Omental fat pad (tissue), 4 donors: ENCODE measurements around the gene LRRC2. TPM values are rescaled to one million over a fixed set of nuclear protein-coding genes. Genes with fewer than 3 reads are reported as not detected.
"Not testable (repeated sequence)": the region's sequence is repeated elsewhere in the genome, so short reads cannot be mapped to it uniquely, and the experiment has no call there.

Experiments used
- ATAC-seq: fragments of 150-250 bp; one replicate; pipeline ENCODE4 v1.9.1; 2016; ENCODE audit warnings: mild to moderate bottlenecking, moderate library complexity; ENCODE audit not compliant: low FRiP score
- DNase-seq: peaks from one replicate; pipeline ENCODE4 v3.0.0-alpha.2; 2019; ENCODE audit warnings: low spot score
- total RNA-seq, 4 donors: library from RNA; depleted of rRNA; stranded (reverse); fragments of >200 nt; gene quantifications; one replicate each; pipeline ENCODE4 v1.1.0, GENCODE V29; 2016
- TF ChIP-seq, protein P1 (sequence below), 3 donors: fragments of 450-650 bp; IDR thresholded peaks; one replicate each; pipeline ENCODE4 v1.5.1; 2016 to 2017; ENCODE audit warnings: antibody characterized with exemption in 3 of 3, mild to moderate bottlenecking in 3 of 3, moderate library complexity in 2 of 3

Gene LRRC2
- total RNA-seq, 4 donors from 2014 or later = 2.0 to 6.9 (median 3.8) TPM

DNA sequence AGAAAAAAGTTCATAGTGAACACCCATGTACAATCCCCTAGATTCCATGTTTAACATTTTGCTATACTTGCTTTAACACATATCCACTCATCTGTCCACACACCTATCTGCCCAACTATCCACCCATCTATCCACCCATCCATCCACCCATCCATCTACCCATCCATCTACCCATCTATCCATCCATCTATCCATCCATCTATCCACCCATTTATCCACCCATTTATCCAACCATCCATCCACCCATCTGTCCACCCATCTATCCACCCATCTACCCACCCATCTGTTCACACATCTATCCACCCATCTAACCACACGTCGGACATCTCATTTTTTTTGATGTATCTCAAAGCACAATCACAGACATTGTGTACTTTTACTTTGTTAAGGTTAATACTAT is 42.5 kb downstream of the LRRC2 start:
- DNase-seq (no peak), ATAC-seq (no peak)
- TF ChIP-seq, protein P1, sequence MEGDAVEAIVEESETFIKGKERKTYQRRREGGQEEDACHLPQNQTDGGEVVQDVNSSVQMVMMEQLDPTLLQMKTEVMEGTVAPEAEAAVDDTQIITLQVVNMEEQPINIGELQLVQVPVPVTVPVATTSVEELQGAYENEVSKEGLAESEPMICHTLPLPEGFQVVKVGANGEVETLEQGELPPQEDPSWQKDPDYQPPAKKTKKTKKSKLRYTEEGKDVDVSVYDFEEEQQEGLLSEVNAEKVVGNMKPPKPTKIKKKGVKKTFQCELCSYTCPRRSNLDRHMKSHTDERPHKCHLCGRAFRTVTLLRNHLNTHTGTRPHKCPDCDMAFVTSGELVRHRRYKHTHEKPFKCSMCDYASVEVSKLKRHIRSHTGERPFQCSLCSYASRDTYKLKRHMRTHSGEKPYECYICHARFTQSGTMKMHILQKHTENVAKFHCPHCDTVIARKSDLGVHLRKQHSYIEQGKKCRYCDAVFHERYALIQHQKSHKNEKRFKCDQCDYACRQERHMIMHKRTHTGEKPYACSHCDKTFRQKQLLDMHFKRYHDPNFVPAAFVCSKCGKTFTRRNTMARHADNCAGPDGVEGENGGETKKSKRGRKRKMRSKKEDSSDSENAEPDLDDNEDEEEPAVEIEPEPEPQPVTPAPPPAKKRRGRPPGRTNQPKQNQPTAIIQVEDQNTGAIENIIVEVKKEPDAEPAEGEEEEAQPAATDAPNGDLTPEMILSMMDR (IDR thresholded peaks at IDR 0.05) = no peak

DNA sequence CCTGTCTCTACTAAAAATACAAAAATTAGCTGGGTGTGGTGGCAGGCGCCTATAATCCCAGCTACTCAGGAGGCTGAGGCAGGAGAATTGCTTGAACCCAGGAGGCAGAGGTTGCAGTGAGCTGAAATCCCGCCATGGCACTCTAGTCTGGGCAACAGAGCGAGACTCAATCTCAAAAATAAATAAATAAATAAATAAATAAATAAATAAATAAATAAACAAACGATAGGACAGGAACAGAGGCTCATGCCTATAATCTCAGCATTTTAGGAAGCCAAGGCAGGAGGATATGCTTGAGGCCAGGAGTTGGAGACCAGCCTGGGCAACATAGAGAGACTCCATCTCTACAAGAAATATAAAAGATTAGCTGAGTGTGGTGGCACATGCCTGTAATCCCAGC is 43.9 kb downstream of the LRRC2 start:
- ATAC-seq, DNase-seq: not testable (repeated sequence)

DNA sequence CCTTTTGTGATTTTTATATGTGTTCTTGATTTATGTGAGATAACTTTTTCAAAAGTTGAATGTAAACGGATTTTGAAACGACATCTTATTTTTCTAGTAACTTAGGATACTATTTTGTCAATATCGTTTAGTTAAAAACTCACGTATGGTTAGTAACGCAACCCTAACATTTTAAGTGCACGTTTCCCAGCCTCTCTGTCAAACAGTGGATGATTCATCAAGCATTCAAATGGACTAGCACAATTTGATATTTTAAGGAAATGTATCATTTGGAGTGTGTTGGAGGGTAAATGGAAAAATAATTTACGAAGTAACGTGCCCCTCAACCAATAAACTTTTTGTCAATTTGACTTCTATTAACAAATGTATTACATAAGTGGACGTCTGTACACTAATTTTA is 45.0 kb downstream of the LRRC2 start:
- TF ChIP-seq, protein P1 (IDR thresholded peaks at IDR 0.05) = no peak
- ATAC-seq (no peak), DNase-seq (no peak)

DNA sequence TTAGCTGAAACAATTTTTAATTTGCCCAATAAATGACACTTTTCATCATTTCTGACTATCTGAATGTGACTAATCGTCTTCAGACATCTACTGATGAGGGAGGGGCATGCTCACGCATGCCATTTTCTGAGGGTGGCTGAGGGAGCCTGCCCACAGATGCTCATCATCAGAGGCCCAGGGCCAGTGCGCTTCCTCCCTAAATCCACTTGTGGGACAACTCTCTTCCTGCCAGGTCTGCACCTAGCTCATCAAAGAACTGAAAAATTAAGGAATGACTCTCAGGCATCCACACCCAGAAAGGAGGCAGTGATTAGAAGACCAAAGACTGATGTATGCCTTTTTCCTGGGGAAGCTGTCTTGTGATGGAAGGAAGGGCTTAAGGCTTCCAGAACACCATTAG is 45.6 kb downstream of the LRRC2 start:
- DNase-seq = no peak
- TF ChIP-seq, protein P1 (IDR thresholded peaks at IDR 0.05) = no peak
- no peak for ATAC-seq

DNA sequence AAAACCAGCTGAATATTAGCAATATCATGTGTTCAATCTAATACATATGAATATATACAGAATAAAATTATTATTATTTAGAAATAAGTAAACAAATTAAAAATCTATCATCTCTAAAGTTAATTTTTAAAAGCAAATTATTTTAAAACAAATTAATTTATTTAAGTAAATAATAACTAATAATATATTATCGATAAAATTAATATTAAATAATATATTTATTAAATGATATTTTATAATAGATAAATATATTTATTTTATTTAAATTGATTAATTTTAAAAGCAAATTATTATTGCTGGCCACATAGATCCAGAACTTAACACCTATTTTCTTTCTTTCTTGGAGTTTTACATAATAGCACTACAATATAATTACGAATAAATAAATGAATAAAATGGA is 46.1 kb downstream of the LRRC2 start:
- TF ChIP-seq, protein P1 (IDR thresholded peaks at IDR 0.05) = no peak
- no peak for DNase-seq
- no peak for ATAC-seq

DNA sequence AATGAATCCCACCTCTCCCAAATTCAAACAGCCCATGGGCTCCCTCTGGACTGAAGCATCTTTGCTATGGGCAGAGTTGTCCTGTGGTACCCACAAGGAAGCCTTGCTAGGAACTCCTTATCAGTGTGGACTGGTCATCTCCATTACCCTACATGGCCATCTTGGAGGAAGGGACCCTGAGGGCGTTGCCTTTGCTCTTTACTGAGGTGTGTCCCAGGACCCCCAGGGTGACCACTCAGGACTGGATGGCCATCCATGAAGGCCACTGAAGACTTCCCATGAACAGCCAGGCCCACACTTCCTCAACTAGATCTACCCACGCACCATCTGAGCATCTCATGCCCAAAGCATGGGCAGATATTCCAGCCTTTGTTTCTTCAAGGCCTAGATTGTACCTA is 48.3 kb downstream of the LRRC2 start:
- TF ChIP-seq, protein P1 (IDR thresholded peaks at IDR 0.05) = no peak
- ATAC-seq = no peak
- no peak for DNase-seq

DNA sequence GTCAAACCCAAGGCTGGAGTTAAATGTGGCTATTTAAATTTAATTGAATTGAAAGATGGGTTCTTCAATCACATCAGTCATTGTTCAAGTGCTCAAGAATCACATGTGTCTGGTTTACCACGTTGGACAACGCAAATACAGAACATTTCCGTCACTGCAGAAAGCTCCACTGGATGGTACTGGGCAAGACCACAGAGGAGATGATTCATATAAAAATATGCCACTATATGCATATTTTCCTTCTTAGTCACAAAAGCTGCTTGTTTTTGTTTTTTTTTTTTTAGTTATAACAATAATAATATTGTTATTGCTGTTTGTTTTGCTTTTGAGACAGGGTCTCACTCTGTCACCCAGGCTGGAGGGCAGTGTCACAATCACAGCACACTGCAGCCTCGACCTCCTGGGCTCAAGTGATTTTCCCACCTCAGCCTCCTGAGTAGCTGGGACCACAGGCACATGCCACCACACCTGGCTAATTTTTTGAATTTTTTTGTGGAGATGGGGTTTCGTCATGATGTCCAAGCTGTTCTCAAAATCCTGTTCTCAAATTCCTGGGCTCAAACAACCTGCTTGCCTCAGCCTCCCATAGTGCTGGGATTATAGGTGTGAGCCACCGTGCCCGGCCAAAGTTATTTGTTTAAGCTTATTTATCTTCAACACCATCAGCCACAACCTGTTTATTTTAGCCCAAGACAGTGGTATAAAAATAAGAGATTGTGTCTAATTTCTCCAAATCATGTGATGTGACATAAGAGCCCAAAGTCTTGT is 48.9 kb downstream of the LRRC2 start:
- TF ChIP-seq, protein P1 (IDR thresholded peaks at IDR 0.05) = no peak
- no peak for ATAC-seq
- DNase-seq = no peak
